Measurements from ENCODE around the gene SEC23A.
A peak's percentile ranks its signal among the peaks of the same experiment; 100 is the strongest.
"Not testable (repeated sequence)": the region's sequence is repeated elsewhere in the genome, so short reads cannot be mapped to it uniquely, and the experiment has no call there.

SEC23A gene

DNA sequence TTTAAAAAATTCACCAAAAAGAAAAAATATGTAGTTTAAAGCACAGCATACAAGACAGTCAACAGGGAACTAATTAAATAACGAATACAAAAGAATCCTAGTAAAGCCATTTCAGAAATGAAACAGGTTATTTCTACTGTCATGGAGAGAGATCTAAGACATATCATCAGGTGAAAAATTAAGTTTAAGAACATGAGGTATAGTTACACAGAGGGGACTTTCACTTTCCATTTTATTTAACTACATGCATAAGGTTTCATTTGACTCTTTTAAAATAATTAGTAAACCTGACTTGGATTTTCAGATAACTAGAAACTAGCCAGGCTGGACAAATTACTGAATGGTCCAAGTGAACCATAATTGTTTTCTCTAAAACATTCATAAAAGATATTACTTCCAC is 11.3 kb downstream of the SEC23A start:
- no peak for DNase-seq (ENCODE audit: low spot score)

DNA sequence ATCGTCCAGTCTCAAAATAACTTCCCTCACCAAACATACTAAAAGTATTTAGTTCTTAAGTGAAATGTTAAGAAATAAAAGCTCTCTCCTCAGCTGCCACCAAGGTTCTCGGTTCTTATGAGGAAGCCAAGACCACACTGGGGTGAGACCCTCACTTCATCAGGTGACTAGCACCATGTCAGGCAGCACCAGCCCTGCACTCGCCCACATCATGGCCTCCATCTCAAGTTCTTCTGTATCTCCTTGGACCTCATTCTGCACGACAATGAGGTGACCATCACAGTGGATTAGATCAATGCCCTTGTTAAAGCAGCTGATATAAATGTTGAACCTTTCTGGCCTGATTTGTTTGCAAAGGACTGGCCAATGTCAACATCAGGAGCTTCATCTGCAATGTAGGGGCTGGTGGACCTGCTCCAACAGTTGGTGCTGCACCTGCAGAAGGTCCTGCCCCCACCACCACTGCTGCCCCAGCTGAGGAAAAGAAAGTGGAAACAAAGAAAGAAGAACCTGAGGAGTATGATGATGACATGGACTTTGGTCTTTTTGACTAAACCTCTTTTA is 12.4 kb downstream of the SEC23A start:
- no peak for DNase-seq (ENCODE audit: low spot score)

DNA sequence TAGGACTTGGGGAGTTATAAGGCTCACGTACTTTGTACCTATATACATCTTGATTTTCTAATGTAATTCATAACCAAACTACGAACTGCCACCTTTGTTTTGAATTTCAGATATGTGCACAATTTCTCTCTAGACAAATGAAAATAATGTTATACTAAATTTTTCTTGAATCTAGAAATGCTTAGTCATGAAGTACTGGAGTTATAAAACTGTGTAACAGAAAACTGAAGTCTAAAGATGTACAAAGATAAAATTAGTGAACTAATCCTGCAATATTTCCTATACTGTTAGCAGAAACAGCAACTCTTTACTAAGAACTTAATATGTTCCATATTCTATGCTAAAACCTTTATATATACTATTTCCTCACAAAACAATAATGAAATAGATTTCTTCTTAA is 15.5 kb downstream of the SEC23A start:
- no peak for DNase-seq (ENCODE audit: low spot score)

DNA sequence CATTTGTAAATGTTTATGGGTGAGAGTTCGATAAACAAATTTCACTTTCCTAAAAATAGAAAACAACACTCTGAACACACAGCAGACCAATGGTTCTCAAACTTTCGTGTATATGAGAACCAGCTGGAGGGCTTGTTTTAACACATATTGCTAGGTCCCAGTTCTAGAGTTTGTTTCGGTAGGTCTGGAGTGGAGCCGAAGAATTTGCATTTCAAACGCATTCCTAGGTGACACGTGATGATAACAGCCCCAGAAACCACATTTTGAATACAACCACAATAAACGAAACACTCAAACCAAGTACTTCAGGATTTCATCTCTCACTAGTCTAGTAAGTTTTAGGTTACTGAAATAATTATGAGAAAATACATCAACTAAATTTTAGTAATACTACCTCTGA is 17.1 kb downstream of the SEC23A start:
- no peak for DNase-seq (ENCODE audit: low spot score)

DNA sequence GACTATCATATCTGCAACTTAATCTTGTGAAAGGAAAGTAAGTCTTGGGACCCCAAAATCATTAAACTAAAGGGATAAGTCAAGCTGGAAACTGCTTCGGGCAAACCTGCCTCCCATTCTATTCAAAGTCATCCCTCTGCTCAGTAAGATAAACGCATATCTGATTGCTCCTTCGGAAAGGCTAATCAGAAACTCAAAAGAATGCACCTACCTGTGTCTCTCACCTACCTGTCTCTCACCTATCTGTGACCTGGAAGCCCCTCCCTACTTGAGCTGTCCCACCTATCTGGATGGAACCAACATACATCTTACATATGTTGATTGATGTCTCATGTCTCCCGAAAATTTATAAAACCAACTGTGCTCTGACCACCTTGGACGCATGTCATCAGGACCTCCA is 19.9 kb downstream of the SEC23A start:
- no peak for DNase-seq (ENCODE audit: low spot score)

DNA sequence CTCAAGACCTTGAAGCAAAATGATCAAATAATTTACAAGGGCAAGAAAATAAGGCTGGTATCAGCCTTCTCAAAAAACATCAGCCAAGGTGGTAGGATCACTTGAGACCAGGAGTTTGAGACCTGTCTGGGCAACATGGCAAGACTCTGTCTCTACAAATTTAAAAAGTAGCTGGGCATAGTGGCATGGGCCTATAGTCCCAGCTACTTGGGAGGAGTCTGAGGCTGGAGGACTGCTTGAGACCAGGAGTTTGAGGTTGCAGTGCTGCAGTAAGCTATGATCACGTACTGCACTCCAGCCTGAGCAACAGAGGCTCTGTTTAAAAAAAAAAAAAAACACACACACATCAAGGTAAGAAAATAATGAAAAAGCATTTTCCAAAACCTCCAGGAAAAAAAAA is 22.1 kb downstream of the SEC23A start:
- DNase-seq (ENCODE audit: low spot score) = no peak

DNA sequence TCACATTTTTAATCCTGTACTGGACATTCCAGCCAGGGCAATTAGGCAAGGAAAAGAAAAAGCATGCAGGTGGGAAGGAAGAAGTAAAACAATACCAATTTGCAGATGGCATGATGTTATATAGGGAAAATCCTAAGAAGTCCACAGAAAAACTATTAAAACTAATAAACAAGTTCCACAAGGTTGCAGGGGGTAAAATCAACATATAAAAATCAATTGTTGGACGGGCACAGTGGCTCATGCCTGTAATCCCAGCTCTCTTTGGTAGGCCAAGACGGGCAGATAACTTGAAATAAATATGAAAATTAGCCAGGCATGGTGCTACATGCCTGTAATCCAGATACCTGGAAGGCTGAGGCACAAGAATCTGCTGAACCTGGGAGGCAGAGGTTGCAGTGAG is 31.9 kb downstream of the SEC23A start:
- DNase-seq (ENCODE audit: low spot score) = no peak

DNA sequence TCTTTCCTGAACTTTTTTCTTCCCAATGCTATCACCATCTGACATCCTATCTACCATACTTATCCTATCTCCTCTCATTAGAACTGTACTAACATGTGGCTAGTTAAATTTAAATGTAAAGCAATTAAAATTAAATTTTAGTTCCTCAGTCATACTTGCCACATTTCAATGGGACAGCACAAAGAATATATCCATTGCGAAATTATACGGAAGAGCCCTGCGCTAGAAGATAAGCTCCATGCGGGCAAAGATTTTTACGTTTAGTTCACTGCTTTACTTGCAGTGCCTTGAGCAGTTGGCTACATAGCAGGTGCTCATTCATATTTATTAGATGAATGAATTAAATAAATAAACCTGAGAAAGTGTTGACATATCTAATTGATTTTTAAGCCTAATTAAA is 33.1 kb downstream of the SEC23A start:
- DNase-seq (ENCODE audit: low spot score) = no peak

DNA sequence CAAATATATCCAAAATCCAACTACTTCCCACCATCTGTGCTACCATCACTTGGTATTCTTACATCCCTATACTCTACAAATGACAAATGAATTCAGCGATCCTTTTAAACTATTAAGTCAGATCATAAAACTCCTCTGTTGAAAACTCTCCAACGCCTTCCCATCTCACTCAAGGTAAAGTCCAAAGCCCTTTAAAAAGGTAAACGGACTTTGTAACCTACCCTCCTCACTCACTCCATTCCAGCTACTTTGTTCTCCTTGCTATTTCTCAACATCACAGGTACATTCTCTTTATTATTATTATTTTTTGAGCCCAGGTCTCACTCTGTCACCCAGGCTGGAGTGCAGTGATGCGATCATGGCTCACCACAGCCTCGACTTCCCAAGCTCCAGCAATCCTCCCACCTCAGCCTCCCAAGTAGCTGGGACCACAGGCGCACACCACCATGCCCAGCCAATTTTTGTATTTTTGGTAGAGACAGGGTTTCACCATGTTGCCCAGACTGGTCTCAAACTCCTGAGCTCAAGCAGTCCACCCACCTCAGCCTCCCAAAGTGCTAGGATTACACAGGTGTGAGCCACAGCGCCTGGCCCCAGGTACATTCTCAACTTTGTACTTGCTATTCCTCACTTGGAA is 33.7 kb downstream of the SEC23A start:
- not testable (repeated sequence) for DNase-seq (ENCODE audit: low spot score)

DNA sequence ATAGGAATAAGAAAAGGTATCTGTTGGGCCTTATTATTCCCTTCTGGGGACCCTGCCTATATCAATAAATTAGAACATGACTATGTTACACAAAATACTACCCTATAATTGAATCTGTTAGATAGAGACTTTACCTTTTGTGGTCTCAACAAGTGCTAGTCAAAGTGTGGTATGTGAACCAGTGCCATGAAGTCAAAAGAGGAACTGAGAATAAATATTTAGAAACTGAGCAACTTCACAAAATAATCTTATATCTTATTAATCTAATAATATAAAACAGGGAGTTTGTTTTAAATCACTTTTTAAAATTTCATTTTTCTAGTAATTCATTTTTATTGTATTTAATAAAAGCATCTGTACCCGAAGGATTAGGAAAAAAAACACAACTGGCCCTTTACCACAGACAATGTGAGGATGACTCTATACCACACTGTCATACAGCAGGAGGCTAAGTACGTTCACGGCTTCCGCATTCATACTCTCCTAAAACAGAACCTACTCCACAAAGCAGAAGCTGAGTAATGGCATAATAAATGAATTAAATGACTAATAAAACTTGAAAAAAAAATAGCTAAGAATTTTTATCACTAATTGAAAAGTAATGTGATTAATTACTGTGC is 42.1 kb downstream of the SEC23A start:
- DNase-seq (ENCODE audit: low spot score) = no peak

DNA sequence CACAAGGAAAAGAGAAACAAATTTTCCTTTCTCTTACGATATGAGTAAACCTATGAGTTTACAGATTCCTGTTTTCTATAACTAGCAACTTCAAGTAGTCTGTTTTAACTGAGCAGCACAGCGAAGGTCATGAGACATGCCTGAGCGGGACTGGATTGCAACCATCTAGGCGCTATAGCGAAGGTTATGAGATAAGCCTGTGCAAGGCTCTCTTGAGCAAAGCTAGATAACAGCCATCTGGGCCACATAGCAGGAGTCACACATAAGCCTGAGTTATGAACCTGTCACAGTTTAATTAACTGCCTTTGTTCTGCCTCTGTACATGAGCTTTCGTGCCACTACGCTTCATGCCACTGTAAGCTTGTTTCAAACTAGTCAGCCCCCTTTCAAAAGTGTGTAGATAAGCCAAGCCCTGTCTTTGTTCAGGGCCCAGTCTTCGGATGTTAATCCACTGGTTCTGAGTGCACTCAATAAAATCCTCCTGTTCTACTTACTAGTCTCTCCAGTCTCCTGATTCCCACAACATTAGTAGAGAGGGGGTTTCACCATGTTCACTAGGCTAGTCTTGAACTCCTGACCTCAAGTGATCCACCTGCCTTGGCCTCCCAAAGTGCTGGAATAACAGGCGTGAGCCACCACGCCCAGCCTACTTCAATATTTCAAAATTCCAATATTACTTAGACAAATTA is 47.1 kb downstream of the SEC23A start:
- peak; percentile 8 for DNase-seq (ENCODE audit: low spot score)

DNA sequence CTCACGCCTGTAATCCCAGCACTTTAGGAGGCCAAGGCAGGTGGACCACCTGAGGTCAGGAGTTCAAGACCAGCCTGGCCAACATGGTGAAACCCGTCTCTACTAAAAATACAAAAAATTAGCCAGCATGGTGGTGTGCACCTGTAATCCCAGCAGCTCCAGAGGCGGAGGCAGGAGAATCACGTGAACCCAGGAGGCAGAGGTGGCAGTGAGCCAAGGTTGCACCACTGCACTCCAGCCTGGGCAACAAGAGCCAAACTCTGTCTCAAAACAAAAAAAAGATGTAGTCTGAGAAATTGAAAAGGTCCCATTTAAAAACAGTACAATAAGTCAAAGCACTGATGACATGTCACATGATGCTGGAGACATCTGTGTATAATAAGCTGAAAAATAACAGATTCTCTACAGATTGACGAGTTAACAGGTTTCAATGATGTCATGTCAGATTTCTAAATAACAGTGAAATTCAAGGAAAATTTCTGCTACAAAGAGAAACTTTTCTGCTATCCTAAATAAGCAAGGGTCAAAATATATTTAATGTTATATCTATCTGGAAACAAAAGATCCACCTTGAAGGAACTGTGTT is 50.1 kb downstream of the SEC23A start:
- not testable (repeated sequence) for DNase-seq (ENCODE audit: low spot score)

DNA sequence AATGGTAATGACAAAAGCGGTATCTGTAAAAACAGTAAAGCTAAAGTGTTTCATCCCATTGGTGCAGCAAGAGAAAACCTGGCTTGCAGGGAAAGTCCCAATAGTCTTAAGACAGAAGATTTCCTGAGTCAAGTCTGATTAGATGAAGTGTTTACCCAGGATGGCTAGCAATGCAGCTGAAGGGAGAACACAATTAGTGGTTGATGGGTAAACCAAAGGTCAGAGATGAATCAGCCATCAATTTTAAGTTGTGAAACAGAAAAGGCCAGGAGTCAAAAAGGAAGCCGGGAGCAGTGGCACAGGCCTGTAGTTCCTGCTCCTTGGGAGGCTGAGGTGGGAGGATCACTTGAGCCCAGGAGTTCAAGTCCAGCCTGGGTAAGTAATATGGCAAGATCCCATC is 52.6 kb downstream of the SEC23A start:
- DNase-seq (ENCODE audit: low spot score) = no peak

DNA sequence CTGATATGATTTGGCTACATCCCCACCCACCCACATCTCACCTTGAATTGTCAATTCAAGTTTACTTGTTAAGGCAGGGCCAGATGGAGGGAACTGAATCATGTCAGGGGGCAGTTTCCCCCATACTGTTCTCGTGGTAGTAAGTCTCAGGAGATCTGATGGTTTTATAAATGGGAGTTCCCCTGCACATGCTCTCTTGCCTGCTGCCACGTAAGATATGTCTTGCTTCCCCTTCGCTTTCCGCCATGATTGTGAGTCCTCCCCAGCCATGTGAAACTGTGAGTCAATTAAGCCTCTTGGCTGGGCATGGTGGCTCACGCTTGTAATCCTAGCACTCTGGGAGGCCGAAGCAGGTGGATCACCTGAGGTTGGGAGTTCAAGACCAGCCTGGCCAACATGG is 57.1 kb downstream of the SEC23A start:
- not testable (repeated sequence) for DNase-seq (ENCODE audit: low spot score)

DNA sequence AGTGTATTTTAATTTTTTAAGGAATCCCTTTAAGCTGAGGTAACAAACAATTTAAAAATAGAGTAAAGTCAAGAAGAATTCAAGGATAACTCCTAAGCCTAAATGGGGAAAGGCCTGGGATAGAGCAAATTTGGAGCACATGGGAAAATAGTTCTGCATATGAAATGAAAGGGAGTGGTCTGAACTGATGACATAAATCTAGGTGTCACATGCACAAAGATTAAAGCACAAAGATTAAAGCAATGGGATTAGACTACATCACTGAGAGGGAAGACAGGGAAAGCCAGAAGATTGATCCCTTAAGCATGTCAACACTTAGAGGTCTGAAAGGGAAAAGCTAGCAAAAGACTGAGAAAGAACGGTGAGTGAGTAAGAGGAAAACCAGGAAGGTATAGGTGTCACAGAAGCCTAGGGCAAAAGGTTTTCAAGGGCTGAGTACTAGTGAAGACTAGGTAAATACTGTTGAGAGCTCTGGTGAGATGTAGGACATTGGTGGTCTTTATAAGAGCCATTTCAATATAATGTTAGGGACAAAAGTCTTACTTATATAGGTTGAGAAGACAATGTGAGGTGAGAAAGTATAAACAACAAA is 59.6 kb downstream of the SEC23A start:
- no peak for DNase-seq (ENCODE audit: low spot score)

DNA sequence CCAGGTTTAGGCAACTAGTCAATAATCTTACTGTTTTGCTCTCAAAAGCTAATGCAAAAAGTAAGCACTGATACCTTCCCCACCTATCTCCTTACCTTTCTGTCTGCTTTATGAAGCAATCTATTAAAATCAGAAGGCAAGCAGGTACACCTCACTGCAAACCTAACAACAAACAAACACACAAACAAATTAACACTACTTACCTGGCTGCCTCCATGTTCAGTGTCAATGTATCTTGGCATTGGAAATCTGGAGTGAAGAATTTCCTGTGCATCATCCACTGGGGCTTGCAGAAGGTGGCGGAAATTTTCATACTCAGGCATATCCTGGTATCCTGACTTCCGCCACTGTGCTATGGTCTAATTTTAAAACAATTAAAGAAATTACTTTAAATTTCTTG is 62.5 kb downstream of the SEC23A start:
- DNase-seq (ENCODE audit: low spot score) = no peak

DNA sequence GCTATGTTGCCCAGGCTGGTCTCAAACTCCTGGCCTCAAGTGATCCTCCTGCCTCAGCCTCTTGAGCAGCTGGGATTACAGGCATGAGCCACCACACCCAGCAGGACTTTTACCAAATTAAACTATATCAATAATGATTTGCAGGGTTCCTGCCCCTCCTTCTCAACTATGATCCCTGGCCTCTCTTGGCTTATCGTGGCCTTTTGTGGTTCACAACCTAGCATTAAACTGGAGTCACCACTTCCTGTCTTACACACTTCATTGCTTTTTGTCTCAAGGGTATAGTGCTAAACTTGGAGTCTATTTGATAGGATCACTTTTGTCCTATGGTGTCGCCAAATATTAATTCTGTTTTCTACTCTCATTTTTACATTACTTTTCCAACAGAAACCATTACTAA is 64.5 kb downstream of the SEC23A start:
- DNase-seq (ENCODE audit: low spot score) = no peak

DNA sequence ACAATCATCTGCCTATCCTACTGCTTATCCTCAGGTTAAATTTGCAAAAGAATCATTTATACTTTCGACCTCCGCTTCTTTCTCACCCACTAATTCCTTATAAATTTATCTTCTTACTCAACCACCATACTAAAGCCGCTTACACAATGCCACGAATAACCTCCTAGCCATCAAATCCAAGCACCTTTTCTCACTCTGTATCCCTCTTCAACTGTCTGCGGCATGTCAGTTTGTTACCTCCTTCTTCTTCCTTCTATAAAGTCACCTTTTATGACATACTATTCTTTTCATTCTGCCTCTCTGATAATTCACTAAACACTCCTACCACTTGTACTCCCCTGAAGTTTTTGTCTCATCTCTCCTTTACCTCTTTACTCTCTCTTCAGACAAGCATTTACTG is 66.3 kb downstream of the SEC23A start:
- no peak for DNase-seq (ENCODE audit: low spot score)

DNA sequence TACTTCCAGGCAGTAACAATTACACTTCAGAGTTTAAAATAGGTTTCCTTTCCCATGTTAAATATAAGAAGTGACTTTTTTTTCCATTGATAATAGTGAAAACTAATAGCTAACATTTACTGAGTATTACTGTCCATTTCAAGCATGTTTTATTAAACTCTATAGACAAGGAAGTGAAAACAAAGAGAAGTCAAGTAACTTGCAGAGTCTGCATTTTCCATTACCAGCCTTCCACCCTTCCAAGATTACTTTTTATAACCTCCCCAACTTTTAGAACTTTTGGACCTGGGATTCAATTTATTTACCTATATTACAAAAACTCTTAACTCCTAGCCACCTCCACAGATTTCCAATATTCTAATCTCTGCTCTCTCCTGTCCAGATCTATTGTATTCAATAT is 67.7 kb downstream of the SEC23A start:
- no peak for DNase-seq (ENCODE audit: low spot score)

DNA sequence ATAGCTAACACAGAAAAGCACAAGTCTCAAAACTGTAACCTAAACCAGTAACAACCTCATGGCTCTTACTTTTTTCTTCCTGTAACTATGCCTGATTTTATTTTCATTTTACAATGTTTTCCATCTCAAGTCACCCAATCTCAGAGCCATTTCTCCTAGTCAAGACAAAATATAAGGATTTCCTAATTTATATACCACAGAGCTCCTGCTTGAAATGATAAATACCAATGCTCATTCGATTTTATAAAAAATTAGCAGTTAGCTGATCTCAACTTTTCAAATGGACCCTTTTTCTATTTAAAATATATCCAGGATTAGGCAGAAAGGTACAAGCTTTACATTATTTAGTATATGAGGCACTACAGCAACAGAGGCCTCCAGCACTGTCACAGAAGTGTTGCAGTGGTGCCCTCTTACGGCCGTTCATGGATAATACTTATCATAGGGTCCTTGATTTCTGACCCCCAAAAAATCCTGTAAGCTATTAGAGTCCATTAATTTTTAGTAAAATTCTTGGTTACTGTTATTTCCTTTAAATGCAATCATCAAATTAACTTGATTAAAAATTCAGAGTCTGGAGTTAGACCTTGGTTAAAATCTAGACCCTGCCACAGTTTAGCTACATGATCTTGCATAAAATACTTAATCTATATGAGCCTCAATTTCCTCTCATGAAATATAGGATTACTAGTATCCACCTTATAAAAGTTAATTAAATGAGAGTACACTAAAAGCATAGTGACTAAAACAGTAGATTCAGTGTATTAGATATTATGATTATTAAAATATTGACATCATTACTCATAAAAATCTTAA is 68.3 kb downstream of the SEC23A start:
- DNase-seq (ENCODE audit: low spot score) = no peak

DNA sequence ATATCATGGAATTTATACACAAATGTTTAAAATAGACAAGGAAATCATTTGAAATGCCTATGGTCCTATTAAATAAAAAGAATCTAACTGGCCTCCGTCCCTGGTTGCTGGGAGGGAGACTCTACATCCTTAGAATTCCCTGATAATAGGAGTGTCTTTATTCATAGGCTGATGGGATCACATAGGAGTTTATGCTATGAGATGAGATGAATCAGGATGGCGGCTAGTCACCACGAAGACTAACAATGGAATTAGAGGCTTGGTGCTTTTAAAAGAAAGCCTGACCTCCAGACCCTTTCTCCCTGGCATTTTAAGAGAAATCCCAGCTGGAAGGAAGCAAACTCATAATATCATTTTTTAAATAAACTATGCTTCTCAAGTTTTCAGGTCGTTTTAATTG is 69.7 kb downstream of the SEC23A start:
- DNase-seq (ENCODE audit: low spot score) = no peak

DNA sequence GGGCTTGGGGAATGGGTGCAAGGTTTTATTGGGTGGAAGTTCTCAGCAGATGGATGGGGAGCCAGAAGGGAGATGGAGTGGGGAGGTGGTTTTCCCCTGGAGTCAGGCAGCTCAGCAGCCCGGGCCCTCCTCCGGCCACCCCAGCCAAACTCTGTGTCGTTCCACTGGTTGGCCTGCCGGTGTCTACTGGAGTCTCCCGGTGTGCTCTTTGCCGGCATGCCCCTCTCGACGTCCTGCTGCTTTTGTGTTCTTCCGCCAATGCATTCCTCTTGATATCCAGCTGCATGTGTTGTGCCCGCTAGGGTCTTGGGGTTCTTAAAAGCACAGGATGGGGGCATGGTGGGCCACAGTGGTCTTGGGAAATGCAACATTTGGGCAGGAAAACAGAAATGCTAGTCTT is 72.8 kb downstream of the SEC23A start:
- DNase-seq (ENCODE audit: low spot score) = no peak

Data from hematopoietic multipotent progenitor cell treated with erythropoietin and hydrocortisone succinate and interleukin-3 and kit ligand, for 17 days (in vitro differentiated cells).